GM21526 (cell line): ENCODE data around the gene GABRB2.
"Not testable (repeated sequence)": the region's sequence is repeated elsewhere in the genome, so short reads cannot be mapped to it uniquely, and the experiment has no call there.

Experiments
- ATAC-seq: cut with Tn5 transposase; IDR thresholded peaks from one replicate; pipeline ENCODE4 v1.9.1; 2021; ENCODE audit warnings: moderate library complexity; ENCODE audit not compliant: unreplicated experiment, low FRiP score

Gene GABRB2

DNA sequence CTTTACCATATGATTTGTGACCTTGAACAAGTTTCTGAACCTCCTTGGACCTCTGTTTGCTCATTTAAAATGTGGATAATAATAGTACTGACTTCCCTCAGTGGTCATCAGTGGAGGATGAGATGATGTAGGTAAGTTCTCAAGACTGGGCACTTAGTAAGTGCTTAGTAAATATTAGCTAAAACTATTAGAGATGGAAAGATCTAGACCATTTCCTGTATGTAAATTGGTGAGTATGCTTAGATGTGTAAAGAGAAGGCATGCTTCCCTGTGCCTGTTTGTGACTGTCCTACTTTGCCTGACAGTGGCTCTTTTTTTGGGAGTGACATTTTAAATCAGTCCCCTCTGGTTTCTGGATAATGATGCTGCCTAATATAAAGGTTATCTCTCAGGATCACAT, 288.1 kb downstream of the GABRB2 start:
- ATAC-seq: no peak

GRCh38 chr5:161256957-161257356, 289.6 kb downstream of the GABRB2 start:
- ATAC-seq: no peak

- ATAC-seq: not testable (repeated sequence)
Observed at GRCh38 chr5:161252955-161253354, 293.6 kb downstream of the GABRB2 start.

DNA sequence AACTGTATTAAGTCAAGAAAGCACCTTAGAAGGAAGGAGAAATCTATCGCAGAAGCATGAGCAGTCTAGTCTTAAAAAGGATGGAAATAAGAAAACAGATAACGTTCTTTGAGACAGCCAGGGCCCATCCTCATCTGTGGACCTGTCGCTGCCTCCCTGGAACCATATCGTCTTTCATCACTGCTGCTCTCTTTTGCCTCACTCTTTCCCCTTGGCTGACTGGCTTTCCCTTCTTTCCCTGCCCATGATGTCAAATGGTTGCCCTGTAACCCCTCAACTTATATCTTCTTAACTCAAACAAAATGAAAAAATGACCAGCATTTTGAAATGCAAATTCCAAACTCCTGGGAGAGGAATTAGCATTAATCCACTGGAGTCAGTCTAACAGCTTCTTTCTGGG, 299.8 kb downstream of the GABRB2 start:
- no peak for ATAC-seq

DNA sequence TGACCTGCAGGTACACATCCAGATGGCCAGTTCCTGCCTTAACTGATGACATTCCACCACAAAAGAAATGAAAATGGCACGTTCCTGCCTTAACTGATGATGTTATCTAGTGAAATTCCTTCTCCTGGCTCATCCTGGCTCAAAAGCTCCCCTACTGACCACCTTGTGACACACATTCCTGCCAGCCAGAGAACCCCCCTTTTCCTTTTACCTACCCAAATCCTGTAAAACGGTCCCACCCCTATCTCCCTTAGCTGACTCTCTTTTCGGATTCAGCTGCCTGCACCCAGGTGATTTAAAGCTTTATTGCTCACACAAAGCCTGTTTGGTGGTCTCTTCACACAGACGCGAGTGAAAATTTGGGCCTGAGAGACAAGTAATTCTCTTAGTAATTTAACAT, 300.7 kb downstream of the GABRB2 start:
- ATAC-seq: not testable (repeated sequence)
